HG03565 (cell line): ENCODE data around the gene PPP2R3B.
"Not testable (repeated sequence)": the region's sequence is repeated elsewhere in the genome, so short reads cannot be mapped to it uniquely, and the experiment has no call there.

Source experiments
- ATAC-seq: cut with Tn5 transposase; IDR thresholded peaks from one replicate; pipeline ENCODE4 v1.9.1; 2021; ENCODE audit warnings: mild to moderate bottlenecking, moderate library complexity; ENCODE audit not compliant: unreplicated experiment

PPP2R3B gene

GRCh38 chrX:404656-405055 lies 17.9 kb upstream of the PPP2R3B start:
- no peak for ATAC-seq

DNA sequence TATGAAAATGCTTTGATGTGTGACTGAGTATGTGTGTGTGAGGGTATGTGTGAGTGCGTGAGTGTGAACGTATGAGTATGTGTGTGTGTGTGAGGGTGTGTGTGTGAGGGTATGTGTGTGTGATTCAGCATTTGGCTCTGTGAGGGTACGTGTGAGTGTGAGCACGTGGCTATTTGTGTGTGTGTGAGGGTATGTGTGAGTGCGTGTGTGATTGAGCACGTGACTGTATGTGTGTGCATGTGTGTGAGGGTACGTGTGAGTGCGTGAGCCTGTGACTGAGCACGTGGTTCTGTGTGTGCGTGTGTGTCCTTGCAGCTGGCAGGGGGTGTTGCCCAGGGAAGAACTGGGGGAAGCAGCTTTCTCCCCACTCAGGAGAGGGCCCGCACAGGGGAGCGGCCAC lies 16.1 kb upstream of the PPP2R3B start:
- no peak for ATAC-seq

DNA sequence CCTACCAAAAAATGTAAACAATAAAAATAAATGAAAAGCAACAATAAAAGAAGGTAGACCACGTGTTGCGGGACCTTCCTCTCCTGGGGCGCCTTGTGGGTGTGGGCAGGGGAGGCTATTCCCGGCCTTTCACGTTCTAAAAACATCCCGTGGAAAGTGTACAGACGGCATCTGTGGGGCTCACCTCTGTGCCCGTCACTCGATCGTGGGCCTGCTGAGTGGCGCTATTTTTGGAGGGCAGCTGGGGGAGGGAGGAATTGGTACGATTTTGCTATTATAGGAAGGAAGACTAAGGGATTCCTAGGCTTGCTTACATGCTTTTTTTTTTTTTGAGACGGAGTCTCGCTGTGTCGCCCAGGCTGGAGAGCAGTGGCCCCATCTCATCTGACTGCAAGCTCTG lies 13.6 kb upstream of the PPP2R3B start:
- ATAC-seq, result no peak

GRCh38 chrX:397575-397974 lies 10.9 kb upstream of the PPP2R3B start:
- ATAC-seq, result no peak

- no peak for ATAC-seq
Measured at GRCh38 chrX:394830-395229, 8.1 kb upstream of the PPP2R3B start.

DNA sequence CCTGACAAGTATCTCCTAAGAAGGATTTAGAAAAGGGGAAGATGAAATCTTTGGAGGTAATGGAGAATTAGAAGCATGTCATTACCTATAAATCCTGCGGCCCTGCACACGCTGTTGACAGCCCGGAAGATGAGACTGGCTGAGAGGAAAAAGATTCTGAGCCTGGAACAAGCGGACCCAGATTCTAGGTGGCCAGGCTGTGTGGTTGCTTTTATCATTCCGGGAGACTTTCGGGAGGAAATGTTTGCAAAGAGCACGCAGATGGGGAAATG lies 5.8 kb upstream of the PPP2R3B start:
- ATAC-seq, result no peak

GRCh38 chrX:391717-392574 lies 5.2 kb upstream of the PPP2R3B start:
- no peak for ATAC-seq

- ATAC-seq, result no peak
Measured at GRCh38 chrX:390459-390858, 3.8 kb upstream of the PPP2R3B start.

GRCh38 chrX:389021-389441 lies 2.3 kb upstream of the PPP2R3B start:
- no peak for ATAC-seq

DNA sequence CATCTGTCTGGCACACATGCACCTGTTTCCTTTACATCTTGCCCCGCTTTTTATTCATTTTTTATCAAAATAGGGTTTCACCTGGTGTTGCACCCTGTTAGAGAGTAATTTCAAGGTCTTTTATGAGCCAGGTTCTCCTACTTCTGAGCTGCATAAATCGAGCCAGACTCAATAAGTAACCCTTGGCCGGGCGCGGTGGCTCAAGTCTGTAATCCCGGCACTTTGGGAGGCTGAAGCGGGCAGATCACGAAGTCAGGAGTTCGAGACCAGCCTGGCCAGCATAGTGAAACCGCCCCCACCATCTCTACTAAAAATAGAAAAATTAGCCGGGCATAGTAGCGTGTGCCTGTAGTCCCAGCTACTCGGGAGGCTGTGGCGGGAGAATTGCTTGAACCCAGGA lies 1.0 kb upstream of the PPP2R3B start:
- ATAC-seq, result no peak

GRCh38 chrX:386239-386767 lies 404 bp downstream of the PPP2R3B start:
- ATAC-seq, result peak; percentile 25

DNA sequence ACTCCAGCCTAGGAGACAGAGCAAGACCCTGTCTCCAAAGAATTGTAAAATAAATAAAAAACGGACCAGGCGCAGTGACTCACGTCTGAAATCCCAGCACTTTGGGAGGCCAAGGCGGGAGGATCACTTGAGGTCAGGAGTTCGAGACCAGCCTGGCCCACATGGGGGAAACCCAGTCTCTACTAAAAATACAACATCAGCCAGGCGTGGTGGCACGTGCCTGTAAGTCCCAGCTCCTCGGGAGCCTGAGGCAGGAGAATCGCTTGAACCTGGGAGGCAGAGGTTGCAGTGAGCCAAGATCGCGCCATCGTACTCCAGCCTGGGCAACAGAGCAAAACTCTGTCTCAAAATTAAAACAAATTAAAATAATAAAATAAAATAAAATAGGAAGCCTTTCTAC lies 971 bp downstream of the PPP2R3B start:
- ATAC-seq, result not testable (repeated sequence)

DNA sequence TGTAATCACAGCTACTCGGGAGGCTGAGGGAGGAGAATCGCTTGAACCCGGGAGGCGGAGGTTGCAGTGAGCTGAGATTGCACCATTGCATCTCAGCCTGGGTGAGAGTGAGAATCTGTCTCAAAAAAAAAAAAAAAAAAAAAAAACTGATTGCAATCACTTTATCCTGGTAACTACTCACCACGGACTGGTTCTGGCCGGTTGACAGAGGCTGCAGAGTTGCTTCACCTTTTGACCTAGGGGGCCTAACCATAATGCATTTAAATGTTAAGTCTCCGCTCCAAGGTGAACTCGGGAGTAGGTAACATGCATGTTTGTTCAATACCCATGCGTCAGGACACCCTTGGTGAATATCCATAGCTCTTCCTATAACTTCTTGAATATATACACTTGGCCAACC lies 1.8 kb downstream of the PPP2R3B start:
- ATAC-seq, result no peak

DNA sequence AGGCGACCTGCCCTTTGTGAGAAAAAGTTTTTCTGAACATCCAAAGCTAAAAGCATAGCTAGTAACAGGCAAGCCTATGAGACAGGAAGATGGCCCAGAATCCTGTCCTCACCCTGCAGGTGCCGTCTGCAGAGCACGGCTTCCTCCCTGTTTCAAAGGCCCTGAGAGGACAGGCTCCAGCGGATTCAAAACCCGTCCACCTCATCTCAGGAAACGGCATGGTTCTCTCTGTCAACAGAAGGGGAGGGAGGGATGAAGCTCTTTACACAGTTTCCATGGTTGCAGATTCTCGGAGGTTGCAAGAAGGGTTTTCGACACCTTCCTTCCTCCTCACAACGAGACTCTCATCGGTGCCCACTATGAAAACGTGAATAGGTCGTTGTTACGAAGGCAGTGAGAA lies 8.3 kb downstream of the PPP2R3B start:
- ATAC-seq, result no peak

DNA sequence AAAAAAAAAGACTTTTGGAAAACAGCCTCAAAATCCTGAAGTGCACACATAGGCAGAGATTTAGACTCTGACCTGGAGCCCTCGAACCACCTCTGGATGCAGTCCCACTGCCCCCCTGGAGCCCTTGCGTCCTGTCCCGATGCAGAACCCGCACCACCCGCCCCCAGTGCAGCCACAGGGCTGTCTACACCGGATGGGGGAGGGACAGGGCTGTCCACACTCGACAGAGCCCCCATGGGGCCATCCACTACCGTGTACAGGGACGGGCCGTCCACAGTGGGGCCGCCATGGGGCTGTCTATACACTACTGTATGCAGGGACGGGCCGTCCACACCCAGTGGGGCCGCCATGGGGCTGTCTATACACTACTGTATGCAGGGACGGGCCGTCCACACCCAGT lies 10.5 kb downstream of the PPP2R3B start:
- not testable (repeated sequence) for ATAC-seq

DNA sequence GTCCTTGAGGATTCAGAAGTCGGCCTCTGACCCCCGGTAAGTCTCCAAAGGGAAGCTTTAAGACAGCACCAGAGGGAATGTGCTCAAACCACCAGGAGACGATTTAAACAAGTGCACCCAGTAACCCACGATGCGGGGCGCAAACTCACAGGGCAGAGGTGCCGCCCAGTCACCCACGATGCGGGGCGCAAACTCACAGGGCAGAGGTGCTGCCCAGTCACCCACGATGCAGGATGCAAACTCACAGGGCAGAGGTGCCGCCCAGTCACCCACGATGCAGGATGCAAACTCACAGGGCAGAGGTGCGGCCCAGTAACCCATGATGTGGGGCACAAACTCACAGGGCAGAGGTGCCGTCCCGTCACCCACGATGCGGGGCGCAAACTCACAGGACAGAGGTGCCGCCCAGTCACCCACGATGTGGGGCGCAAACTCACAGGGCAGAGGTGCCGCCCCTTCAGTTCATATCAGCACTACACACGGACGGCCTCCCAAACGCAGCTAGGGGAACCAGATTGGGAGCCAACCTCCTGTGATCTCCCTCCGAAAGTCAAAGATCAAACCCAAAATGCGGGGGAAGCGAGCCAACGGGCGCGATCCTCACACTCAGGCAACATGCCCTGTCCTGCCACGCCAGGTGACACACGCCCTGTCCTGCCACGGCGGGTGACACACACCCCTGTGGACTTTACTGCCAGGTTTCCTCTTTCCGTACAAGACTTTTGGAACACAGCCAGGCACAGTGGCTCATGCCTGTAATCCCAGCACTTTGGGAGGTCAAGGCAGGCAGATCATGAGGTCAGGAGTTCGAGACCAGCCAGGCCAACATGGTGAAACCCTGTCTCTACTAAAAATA lies 11.3 kb downstream of the PPP2R3B start:
- no peak for ATAC-seq

DNA sequence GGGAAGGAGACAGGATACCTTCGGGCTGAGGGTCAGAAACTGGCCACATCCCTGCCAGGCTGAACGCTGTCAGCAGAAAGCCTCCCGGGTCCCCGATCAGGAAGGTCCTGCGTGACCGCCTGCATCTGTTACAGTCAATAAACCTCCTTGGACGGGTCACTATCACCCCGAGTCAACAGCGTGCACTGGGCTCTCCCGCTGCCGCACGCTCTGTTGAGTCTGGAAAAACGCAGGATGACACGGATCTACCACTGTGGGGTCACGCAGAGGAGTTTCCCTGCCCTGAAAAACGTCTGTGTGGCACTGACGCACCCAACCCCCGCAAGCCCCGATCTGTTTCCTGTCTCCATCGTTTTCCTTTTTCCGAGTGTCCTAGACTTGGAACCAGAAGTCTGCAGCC lies 12.1 kb downstream of the PPP2R3B start:
- ATAC-seq, result no peak

GRCh38 chrX:373641-374471 lies 12.9 kb downstream of the PPP2R3B start:
- ATAC-seq, result no peak

DNA sequence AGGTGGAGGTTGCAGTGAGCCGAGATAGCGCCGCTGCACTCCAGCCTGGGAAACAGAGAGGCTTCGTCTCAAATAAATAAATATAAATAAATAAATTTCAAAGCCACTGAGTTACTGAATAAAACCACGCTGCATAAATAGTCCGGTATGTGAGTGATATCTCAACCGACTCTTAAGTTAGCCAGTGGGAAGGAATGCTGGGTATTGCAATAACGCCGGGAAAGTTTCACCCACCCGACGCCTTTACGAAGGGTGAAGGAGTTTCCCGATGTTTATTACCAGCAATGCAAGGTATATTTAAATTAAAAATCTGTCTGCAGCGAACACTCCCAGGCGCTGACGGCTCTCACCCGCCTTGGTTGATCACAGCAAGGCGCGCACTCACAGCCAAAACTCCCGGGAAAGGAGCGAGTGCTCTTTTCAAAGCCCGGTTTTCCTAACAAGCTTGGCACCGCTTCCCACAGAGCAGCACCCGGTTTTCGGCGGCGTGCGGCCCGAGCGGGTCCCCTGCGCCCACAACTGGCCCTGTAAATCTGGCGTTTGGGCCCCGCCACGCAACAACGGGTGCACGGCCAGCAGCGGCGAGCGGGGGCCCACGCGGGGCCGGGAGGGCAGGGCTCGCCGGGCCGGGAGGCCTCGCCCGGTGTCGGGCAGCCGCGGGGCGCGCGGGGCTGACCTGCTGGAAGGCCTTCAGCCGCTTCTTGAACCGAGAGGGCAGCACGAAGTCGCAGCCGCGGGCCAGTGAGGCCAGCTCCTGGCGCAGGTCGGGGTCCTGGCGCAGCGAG lies 13.7 kb downstream of the PPP2R3B start:
- no peak for ATAC-seq

GRCh38 chrX:371907-372306 lies 14.8 kb downstream of the PPP2R3B start:
- ATAC-seq, result no peak
